ENCODE results near the gene WNT11. TPM values are rescaled to one million over a fixed set of nuclear protein-coding genes. Genes with fewer than 3 reads are reported as not detected.

The WNT11 gene
- polyA plus RNA-seq, 5 donors = 42.2 to 87.0 (median 64.5) TPM

Other genes starting within 250 kb of the WNT11 start
- 100 to 1,000 TPM in 2 of 5 donors, 10 to 100 TPM in 3; 82.6 to 136 (median 96.1) TPM for gene THAP12, start 174.6 kb upstream of the WNT11 start, polyA plus RNA-seq (ENCODE audit: insufficient read depth in 1 of 5, insufficient read length in 5 of 5, low replicate concordance in 1 of 5)
- gene GVQW3, start 174.8 kb upstream of the WNT11 start, polyA plus RNA-seq (ENCODE audit: insufficient read depth in 1 of 5, insufficient read length in 5 of 5, low replicate concordance in 1 of 5) = 10 to 100 TPM; 13.1 to 24.0 (median 20.5) TPM
- gene EMSY, start 238.5 kb upstream of the WNT11 start, polyA plus RNA-seq (ENCODE audit: insufficient read depth in 1 of 5, insufficient read length in 5 of 5, low replicate concordance in 1 of 5) = 10 to 100 TPM; 27.5 to 44.7 (median 37.6) TPM

All from right lung (tissue), 5 donors.